Measurements from ENCODE around the gene BAK1. TPM values are rescaled to one million over a fixed set of nuclear protein-coding genes. Genes with fewer than 3 reads are reported as not detected.

BAK1 gene
- total RNA-seq, 1 experiment from 2014 or later = 40.0 TPM

DNA sequence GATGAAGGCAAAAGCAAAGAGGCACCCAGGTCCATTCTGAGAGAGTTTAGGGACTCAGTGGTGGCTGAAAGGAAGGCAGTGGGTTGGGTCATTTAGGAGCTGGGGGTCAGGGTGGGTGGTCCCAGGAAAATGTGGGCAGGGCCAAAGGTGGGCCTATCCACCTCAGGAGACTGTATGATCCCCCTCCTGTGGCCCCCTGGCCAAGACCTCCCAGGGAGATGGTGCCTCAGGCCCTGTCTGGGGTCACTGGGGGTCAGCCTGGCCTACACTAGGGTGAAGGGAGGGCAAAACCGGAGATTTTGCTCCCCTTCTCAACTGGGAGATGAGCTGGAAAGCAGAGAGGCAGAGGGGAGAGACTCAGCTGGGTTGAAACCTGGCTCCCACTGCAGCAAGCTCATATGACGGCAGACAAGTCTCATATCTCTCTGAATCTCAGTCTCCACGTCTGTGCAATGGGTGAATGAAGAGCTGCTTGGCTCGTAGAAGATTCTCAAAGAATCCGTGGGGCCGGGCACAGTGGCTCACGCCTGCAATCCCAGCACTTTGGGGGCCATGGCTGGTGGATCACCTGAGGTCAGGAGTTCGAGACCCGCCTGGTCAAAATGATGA is 11.5 kb upstream of the BAK1 start:
- Histone ChIP-seq H2BK12ac (ENCODE audit: insufficient read length, low read depth, low read length) (no peak overlapping the region), H3K79me2 (ENCODE audit: insufficient read depth, low read length) (no peaks in the 10 kb centered on the region), H2AFZ (ENCODE audit: low read length) (no peak overlapping the region), H2BK120ac (ENCODE audit: low read depth, low read length, poor library complexity, severe bottlenecking) (no peak overlapping the region), H3K79me1 (ENCODE audit: insufficient read depth, low read depth, low read length, poor library complexity, severe bottlenecking) (no peaks in the 10 kb centered on the region), H3T11ph (ENCODE audit: low read length) (no peak overlapping the region), H3K9me3 (ENCODE audit: control insufficient read depth, low read depth, low read length) (no peaks in the 10 kb centered on the region), H3K23ac (ENCODE audit: insufficient read length, low read depth, low read length) (no peak overlapping the region), H4K5ac (ENCODE audit: insufficient read length, low read depth, low read length) (no peak overlapping the region), H2AK5ac (ENCODE audit: insufficient read length, low read length) (no peak overlapping the region), H2BK20ac (ENCODE audit: low read depth, low read length, poor library complexity, severe bottlenecking) (no peak overlapping the region), H4K8ac (replicated peaks; ENCODE audit: insufficient read length, low read depth, low read length) (no peak overlapping the region), H4K20me1 (ENCODE audit: control insufficient read depth, insufficient read depth, insufficient read length) (no peaks in the 10 kb centered on the region), H3K27ac (ENCODE audit: insufficient read length, low read depth, low read length) (no peak overlapping the region), H3K18ac (ENCODE audit: insufficient read length, low read depth, low read length) (no peak overlapping the region), H3K27me3 (ENCODE audit: insufficient read depth, low read length) (no peaks in the 10 kb centered on the region), H3K23me2 (ENCODE audit: insufficient read length, low read depth, low read length, poor library complexity, severe bottlenecking) (peaks cover 7% of the 10 kb centered on the region), H2BK5ac (ENCODE audit: insufficient read length, low read length) (no peak overlapping the region), H2BK15ac (ENCODE audit: low read depth, low read length) (no peak overlapping the region), H4K91ac (ENCODE audit: insufficient read length, low read depth, low read length) (no peak overlapping the region), H3K14ac (ENCODE audit: insufficient read depth, low read length) (no peak overlapping the region), H3K4ac (ENCODE audit: low read depth, low read length) (no peak overlapping the region), H3K56ac (ENCODE audit: insufficient read length, low read depth, low read length) (no peak overlapping the region), H3K4me1 (ENCODE audit: insufficient read depth, low read length) (no peaks in the 10 kb centered on the region), H3K9ac (ENCODE audit: extremely low read depth, insufficient read length, low read length) (no peak overlapping the region), H3K4me2 (ENCODE audit: insufficient read depth, insufficient read length, low read length) (no peak overlapping the region)
- Mint-ChIP-seq H3K4me3 (peak overlapping the region in 1 of 2 experiments; percentile 57; a peak in 1 of 5 replicates), H3K27me3 (ENCODE audit: low read depth) (peaks cover 13% of the 10 kb centered on the region), H3K36me3 (ENCODE audit: insufficient read depth in 1 of 3, low read depth in 3 of 3) (no peaks in the 10 kb centered on the region; a peak in 1 of 7 replicates), H3K9me3 (peaks cover 0 to 6% of the 10 kb centered on the region in 2 experiments; a peak in 2 of 5 replicates), H3K27ac (peak overlapping the region in 1 of 3 experiments; percentile 77; a peak in 2 of 7 replicates), H3K4me1 (peaks cover 34 to 45% of the 10 kb centered on the region in 2 experiments)
- whole genome bisulfite sequencing (ENCODE audit: extremely low coverage, insufficient read length, low lambda C conversion rate) = no CpG with 5 or more reads among the region's 9 CpGs
- no peak for DNase-seq
- TF ChIP-seq, protein P1, sequence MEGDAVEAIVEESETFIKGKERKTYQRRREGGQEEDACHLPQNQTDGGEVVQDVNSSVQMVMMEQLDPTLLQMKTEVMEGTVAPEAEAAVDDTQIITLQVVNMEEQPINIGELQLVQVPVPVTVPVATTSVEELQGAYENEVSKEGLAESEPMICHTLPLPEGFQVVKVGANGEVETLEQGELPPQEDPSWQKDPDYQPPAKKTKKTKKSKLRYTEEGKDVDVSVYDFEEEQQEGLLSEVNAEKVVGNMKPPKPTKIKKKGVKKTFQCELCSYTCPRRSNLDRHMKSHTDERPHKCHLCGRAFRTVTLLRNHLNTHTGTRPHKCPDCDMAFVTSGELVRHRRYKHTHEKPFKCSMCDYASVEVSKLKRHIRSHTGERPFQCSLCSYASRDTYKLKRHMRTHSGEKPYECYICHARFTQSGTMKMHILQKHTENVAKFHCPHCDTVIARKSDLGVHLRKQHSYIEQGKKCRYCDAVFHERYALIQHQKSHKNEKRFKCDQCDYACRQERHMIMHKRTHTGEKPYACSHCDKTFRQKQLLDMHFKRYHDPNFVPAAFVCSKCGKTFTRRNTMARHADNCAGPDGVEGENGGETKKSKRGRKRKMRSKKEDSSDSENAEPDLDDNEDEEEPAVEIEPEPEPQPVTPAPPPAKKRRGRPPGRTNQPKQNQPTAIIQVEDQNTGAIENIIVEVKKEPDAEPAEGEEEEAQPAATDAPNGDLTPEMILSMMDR (conservative IDR thresholded peaks at IDR 0.05) = no peak
